Right ventricle myocardium inferior (tissue), 1 donor: ENCODE measurements around the gene LRRC15. TPM values are rescaled to one million over a fixed set of nuclear protein-coding genes. Genes with fewer than 3 reads are reported as not detected.

Source experiments
- ATAC-seq: fragments of 200-7000 bp; cut with Tn5 transposase; one replicate; pipeline ENCODE4 v1.9.1; 2020; ENCODE audit warnings: mild to moderate bottlenecking, moderate library complexity
- DNase-seq: peaks from one replicate; pipeline ENCODE4 v3.0.0; 2021; ENCODE audit errors: missing footprints
- intact Hi-C: fragments of 100-400 bp; cut with DNase I; formaldehyde crosslinking; loops from one replicate; pipeline ENCODE4 v1.11.0; 2022
- long read RNA-seq: library from polyadenylated mRNA; unstranded; transcript quantifications from one replicate; pipeline ENCODE4 v2.0.0, GENCODE V29; 2021
- total RNA-seq: library from RNA; stranded (reverse); fragmentation: NEBNext Ultra II Directional; extraction: Animal tissue kit (Norgen Biotek cat#: 25700); gene quantifications from one replicate; pipeline ENCODE4 v1.2.1, GENCODE V29; 2021
- donor health status: DM: no; HTN: yes; CAD: no; lungs with severe emphysema.

LRRC15 gene
- 0.14 TPM for total RNA-seq
- long read RNA-seq, result 0 reads

GRCh38 chr3:194369522-194370279 is at the start of gene LRRC15:
TSS of gene LRRC15 (minus strand) at chr3:194369743. CDS start at chr3:194361043, 8,700 bp downstream.
- intact Hi-C loops, result no loop called here
- DNase-seq (no peak), ATAC-seq (peak; percentile 42)

- intact Hi-C loops, result no loop called here
- DNase-seq (no peak), ATAC-seq (no peak)
Measured at GRCh38 chr3:194418671-194419070, 49.1 kb upstream of the LRRC15 start.

DNA sequence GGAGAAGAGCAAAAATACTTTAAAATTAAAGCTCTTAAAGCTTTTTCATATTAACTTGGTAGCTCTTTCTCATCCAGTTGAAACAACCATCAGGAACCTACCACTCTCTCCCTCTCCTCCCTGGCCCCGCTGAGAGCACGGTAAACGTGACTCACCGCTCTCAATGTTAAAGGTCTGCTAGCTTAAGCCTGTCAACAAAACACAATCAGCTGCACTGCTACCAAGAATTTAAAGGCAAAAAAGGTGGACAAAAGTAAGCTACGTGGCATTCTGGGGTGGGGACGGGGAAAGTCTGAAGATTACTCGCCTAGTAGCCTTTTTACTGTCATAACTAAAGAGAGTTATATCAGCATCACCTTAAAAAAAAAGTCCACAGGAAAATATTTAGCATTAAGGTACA is 37.9 kb upstream of the LRRC15 start:
- ATAC-seq (no peak), DNase-seq (no peak)
- intact Hi-C loops, result no loop called here

DNA sequence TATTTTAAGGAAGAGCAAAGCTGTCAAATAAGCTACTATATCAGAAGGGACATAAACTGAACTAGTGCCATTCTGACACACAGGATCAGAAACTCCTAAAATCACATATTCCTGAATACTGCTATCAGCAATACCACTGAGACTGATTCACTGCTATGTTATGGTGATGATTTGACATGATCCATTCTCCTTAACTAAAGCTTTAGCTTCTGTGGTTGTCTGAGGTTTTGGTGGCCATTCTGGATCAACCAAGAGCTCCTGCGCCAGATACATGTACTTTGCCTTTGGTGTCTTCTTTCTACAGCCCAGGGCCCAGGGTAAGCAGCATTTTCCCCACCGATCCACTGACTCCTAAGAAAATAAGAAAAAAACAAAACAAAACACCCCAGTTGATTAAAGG is 36.2 kb upstream of the LRRC15 start:
- no peak for ATAC-seq
- intact Hi-C loops, result loop anchor here (2.0 kb wide), 1 partner anchor 73 kb away; no protein-coding TSS in a partner anchor
- no peak for DNase-seq

GRCh38 chr3:194404365-194405140 is 35.0 kb upstream of the LRRC15 start:
- no peak for ATAC-seq
- intact Hi-C loops, result loop anchor here (2.0 to 5.0 kb wide), 2 partner anchors 72 to 622 kb away; no protein-coding TSS in a partner anchor
- DNase-seq, result no peak

DNA sequence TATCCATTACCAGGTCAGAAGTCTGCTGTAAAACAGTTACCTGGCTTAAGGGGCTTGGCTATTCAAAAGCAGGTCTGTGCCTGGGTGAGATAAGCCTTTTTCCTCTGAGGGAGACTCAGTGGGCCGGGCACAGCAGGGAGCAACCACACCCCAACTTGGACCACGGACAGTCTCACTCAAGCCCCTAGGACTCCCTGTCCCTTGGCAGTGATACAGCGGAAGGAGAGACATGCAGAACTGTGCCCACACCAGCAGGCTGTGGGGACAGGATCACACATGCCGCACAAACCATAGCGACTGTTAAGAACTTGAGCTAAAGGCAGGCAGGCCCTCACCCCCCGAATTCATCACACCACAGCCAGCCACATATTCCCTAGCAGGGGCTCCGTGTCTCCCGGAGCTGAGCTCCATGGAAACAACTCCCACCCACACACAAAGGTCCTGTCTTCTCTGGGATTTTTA is 32.4 kb upstream of the LRRC15 start:
- no peak for DNase-seq
- intact Hi-C loops, result loop anchor here (5.0 kb wide), 1 partner anchor 620 kb away; no protein-coding TSS in a partner anchor
- no peak for ATAC-seq

- intact Hi-C loops, result loop anchor here (5.0 kb wide), 1 partner anchor 619 kb away; no protein-coding TSS in a partner anchor
- no peak for ATAC-seq
- no peak for DNase-seq
Measured at GRCh38 chr3:194401346-194401745, 31.8 kb upstream of the LRRC15 start.

- no peak for ATAC-seq
- intact Hi-C loops, result loop anchor here (5.0 kb wide), 1 partner anchor 618 kb away; no protein-coding TSS in a partner anchor
- no peak for DNase-seq
Measured at GRCh38 chr3:194399874-194400411, 30.4 kb upstream of the LRRC15 start.

- DNase-seq, result no peak
- intact Hi-C loops, result no loop called here
- ATAC-seq, result no peak
Measured at GRCh38 chr3:194399166-194399565, 29.6 kb upstream of the LRRC15 start, which contains the start of gene GP5. TSS of gene GP5 (minus strand) at chr3:194399266. CDS start at chr3:194398282, 984 bp downstream.

- ATAC-seq, result peak; percentile 27
- intact Hi-C loops, result no loop called here
- no peak for DNase-seq
Measured at GRCh38 chr3:194397757-194398312, 28.3 kb upstream of the LRRC15 start.

DNA sequence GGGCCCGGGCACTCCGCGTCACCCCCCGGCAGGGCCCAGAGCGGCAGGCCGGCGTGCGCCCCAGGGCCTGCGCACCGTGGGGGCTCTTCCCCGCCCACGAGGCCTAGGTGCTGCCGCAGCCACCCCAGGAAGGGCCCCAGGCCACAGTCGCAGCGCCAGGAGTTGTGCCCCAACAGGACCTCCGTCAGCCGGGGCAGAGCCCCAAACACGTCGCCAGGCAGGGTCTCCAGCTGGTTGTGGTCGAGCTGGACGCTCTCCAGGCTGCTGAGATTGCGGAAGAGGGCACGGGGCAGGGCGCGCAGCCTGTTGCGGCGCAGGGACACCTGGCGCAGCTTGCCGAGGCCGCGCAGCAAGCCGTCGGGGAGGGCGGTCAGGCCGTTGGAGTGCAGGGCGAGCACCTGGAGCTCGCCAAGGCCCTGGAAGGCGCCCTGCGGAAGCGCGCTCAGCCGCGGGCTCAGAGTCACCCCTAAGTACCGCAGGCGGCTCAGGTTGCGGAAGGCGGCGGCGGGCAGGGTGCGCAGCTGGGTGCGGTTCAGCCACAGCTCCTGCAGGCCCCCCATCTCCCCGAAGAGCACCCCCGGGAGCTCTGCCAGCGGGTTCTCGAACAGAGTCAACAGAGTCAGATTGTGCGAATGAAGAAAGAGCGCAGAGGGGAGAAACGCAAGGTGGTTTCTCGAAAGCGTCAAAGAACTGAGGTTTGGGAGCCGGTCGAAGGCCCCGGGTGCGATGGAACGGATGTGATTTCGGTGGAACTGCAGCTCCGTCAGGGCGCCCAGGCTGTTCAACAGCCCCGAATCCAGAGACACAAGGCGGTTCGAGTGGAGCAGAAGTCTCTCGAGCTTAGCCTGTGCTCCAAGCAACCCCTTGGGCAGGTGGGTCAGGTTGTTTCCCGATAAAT is 27.6 kb upstream of the LRRC15 start:
- ATAC-seq (no peak), DNase-seq (no peak)
- intact Hi-C loops, result no loop called here

GRCh38 chr3:194396539-194396858 is 27.0 kb upstream of the LRRC15 start:
- intact Hi-C loops, result no loop called here

GRCh38 chr3:194395778-194396538 is 26.4 kb upstream of the LRRC15 start:
- intact Hi-C loops, result no loop called here
- DNase-seq, result no peak
- peak; percentile 60 for ATAC-seq

More at GRCh38 chr3:194396539-194396858, 27.0 kb upstream of the LRRC15 start:
- no peak for ATAC-seq
- no peak for DNase-seq

- no peak for ATAC-seq
- DNase-seq, result no peak
- intact Hi-C loops, result no loop called here
Measured at GRCh38 chr3:194395212-194395611, 25.7 kb upstream of the LRRC15 start.

DNA sequence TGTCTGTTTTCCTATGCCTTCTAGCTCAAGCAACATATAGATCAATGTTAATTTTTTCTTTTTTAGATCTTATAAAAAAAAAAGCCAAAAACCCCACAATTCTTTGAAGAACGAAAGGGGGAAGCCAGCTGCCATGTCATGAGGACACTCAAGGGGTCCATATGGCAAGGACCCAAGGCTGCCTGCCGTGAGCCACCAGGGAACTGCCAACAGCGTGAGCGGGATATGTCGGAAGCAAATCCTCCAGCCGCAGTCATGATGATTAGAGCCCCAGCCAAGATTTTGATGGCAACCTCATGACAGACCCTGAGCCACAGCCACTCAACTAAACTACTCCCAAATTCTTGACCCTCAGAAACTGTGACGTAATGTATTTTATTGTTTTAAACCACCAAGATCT is 23.0 kb upstream of the LRRC15 start:
- ATAC-seq, result no peak
- intact Hi-C loops, result no loop called here
- DNase-seq, result no peak

DNA sequence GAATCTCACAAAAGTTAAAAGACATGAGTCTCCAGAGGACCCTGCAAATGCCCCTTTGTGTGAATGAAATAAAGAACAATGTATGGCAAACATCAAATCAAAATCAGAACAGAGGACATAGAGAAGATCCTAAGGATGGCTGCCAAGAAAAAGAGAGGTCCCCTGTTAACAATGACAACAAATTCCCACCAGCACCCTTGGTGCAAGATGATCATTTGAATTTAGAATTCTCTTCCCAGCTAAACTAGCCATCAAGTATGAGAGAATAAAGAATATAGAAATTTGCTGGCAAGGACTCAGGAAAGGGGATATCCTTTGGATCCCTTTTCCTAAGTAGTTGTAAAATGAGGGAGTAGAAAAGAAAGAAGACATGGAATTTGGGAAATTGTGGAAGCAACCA is 21.3 kb upstream of the LRRC15 start:
- DNase-seq, result no peak
- ATAC-seq, result no peak
- intact Hi-C loops, result no loop called here

- ATAC-seq (no peak), DNase-seq (no peak)
- intact Hi-C loops, result no loop called here
Measured at GRCh38 chr3:194389269-194389668, 19.7 kb upstream of the LRRC15 start.
